Measurements from ENCODE around the gene FOXI2.

FOXI2 gene

GRCh38 chr10:127787873-127788272 is 50.9 kb downstream of the FOXI2 start:
- no peaks in the 10 kb centered on the region for H3K36me3 ChIP-seq (ENCODE audit: insufficient read depth, low read length)
- no peak overlapping the region for H3K4me3 ChIP-seq (ENCODE audit: low read depth, low read length)
- no peaks in the 10 kb centered on the region for H3K79me2 ChIP-seq (ENCODE audit: control insufficient read depth, insufficient read depth, low read length, unreplicated experiment)
- no peak overlapping the region for H3K27ac ChIP-seq (ENCODE audit: low read depth, low read length)
- H3K27me3 ChIP-seq (ENCODE audit: insufficient read depth, low read length), result peaks cover 13% of the 10 kb centered on the region
- H2AFZ ChIP-seq (ENCODE audit: low read length, unreplicated experiment), result no peak overlapping the region
- H3K4me1 ChIP-seq (ENCODE audit: control insufficient read depth, insufficient read depth, low read length, unreplicated experiment), result no peaks in the 10 kb centered on the region

DNA sequence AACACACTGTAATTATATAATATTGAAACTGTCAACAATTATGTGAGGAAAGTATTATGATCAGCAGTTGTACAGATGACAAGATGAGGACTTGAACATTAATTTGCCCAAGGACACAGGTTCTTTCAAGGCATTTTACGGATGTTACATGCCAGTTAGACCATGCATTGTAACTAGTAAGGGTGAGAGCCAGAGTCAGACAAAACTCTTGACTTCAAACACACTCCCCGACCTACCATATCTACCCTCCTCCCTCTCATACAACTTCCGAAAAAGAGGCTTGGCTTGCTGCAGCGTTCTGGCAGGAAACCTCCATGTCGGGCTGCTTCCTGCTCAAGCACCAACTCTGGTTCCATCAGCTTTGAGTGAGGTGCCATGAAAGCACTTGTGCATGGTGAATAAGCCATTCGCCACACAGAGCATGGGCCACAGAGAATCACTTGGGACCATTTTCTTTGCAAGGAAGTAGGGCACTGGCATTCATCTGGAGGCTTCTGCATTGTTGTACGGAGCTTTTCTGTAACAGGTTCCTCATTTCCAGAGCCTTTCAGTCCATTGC is 53.2 kb downstream of the FOXI2 start:
- no peaks in the 10 kb centered on the region for H3K4me1 ChIP-seq (ENCODE audit: control insufficient read depth, insufficient read depth, low read length, unreplicated experiment)
- no peak overlapping the region for H2AFZ ChIP-seq (ENCODE audit: low read length, unreplicated experiment)
- no peak overlapping the region for H3K4me3 ChIP-seq (ENCODE audit: low read depth, low read length)

More for the DNA sequence above, 53.2 kb downstream of the FOXI2 start:
- H3K27ac ChIP-seq (ENCODE audit: low read depth, low read length), result no peak overlapping the region
- H3K79me2 ChIP-seq (ENCODE audit: control insufficient read depth, insufficient read depth, low read length, unreplicated experiment), result no peaks in the 10 kb centered on the region
- peaks cover 13% of the 10 kb centered on the region for H3K27me3 ChIP-seq (ENCODE audit: insufficient read depth, low read length)
- no peaks in the 10 kb centered on the region for H3K36me3 ChIP-seq (ENCODE audit: insufficient read depth, low read length)
